Ascending aorta (tissue), 2 donors: Measurements from ENCODE around the gene CAMK1D. TPM values are rescaled to one million over a fixed set of nuclear protein-coding genes. Genes with fewer than 3 reads are reported as not detected.
A peak's percentile ranks its signal among the peaks of the same experiment; 100 is the strongest.
"Not testable (repeated sequence)": the region's sequence is repeated elsewhere in the genome, so short reads cannot be mapped to it uniquely, and the experiment has no call there.

ENCODE experiments used
- DNase-seq, 2 donors: peaks; one replicate each; pipeline ENCODE4 v3.0.0-alpha.2; 2019; ENCODE audit warnings: low spot score in 2 of 2
- H3K27ac ChIP-seq, 2 donors: fragments of 200-600 bp; sonication (generic); one replicate each; pipeline ENCODE4 v1.5.1; 2016 to 2017; ENCODE audit warnings: mild to moderate bottlenecking in 1 of 2
- H3K27me3 ChIP-seq: fragments of 200-600 bp; sonication (generic); one replicate; pipeline ENCODE4 v1.5.1; 2017
- H3K36me3 ChIP-seq, 2 donors: fragments of 200-600 bp; sonication (generic); one replicate each; pipeline ENCODE4 v1.5.1; 2016
- H3K4me1 ChIP-seq, 2 donors: fragments of 200-600 bp; sonication (generic); one replicate each; pipeline ENCODE4 v1.5.1; 2016 to 2017; ENCODE audit warnings: mild to moderate bottlenecking in 1 of 2
- H3K4me3 ChIP-seq, 2 donors: fragments of 200-600 bp; sonication (generic); one replicate each; pipeline ENCODE4 v1.5.1; 2016 to 2017; ENCODE audit warnings: mild to moderate bottlenecking in 1 of 2
- H3K9me3 ChIP-seq, 2 donors: fragments of 200-600 bp; sonication (generic); one replicate each; pipeline ENCODE4 v1.5.1; 2016
- intact Hi-C: fragments of 100-400 bp; cut with DNase I; formaldehyde crosslinking; loops from one replicate; pipeline ENCODE4 v1.15.1; 2023
- total RNA-seq: library from RNA; depleted of rRNA; stranded (reverse); fragments of >200 nt; gene quantifications from one replicate; pipeline ENCODE4 v1.1.0, GENCODE V29; 2016
- TF ChIP-seq, protein P1 (sequence below), 3 experiments: fragments of 200-600 bp in 2 of 3; fragments of 450-650 bp in 1 of 3; sonication (generic) in 2 of 3; IDR thresholded peaks; one replicate each; pipeline ENCODE4 v1.5.1; 2016 to 2019; ENCODE audit warnings: antibody characterized with exemption in 3 of 3, mild to moderate bottlenecking in 1 of 3, moderate library complexity in 1 of 3

CAMK1D gene
- total RNA-seq, 1 donor from 2014 or later, result 4.2 TPM

DNA sequence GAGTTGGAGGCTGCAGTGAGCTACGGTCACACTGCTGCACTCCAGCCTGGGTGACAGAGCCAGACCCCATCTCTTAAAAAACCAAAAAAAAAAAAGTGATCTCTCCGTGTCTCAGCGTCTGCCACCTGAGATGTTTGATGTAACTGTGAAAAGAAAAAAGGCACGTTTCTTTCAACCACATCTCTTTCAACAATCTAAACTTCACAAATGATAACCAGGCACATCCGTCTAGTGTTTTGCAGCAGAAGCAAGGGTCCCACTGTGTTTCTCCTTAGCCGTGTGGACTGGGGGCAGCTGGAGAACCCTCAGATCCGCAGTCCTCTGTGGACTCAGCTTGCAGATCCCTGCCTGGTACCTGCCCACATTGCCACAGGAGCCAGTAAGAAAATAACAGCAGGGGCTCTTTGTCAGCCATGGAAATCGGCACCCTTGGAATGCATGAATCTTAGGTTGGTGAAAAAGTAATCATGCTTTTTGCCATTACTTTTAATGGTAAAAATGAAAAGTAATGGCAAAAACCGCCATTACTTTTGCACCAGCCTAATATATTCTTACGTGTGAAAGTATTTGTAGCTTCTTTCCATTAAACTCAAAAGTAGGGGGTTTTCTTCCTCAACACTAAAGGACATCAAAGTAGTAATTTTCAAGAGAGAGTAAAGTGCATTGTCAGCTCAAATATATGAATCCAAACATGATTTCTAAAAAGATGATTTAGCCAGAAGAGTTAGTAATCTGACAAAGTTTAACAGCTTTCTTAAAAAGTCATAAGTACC is 375.6 kb downstream of the CAMK1D start:
- Histone ChIP-seq H3K27ac (no peak overlapping the region), H3K9me3 (no peaks in the 10 kb centered on the region), H3K4me3 (no peak overlapping the region), H3K27me3 (no peaks in the 10 kb centered on the region), H3K36me3 (no peaks in the 10 kb centered on the region), H3K4me1 (peaks cover 9 to 13% of the 10 kb centered on the region in 2 donors)
- TF ChIP-seq, protein P1, sequence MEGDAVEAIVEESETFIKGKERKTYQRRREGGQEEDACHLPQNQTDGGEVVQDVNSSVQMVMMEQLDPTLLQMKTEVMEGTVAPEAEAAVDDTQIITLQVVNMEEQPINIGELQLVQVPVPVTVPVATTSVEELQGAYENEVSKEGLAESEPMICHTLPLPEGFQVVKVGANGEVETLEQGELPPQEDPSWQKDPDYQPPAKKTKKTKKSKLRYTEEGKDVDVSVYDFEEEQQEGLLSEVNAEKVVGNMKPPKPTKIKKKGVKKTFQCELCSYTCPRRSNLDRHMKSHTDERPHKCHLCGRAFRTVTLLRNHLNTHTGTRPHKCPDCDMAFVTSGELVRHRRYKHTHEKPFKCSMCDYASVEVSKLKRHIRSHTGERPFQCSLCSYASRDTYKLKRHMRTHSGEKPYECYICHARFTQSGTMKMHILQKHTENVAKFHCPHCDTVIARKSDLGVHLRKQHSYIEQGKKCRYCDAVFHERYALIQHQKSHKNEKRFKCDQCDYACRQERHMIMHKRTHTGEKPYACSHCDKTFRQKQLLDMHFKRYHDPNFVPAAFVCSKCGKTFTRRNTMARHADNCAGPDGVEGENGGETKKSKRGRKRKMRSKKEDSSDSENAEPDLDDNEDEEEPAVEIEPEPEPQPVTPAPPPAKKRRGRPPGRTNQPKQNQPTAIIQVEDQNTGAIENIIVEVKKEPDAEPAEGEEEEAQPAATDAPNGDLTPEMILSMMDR (IDR thresholded peaks at IDR 0.05), result no peak
- intact Hi-C loops, result loop anchor here (5.0 kb wide), 3 partner anchors 177 to 333 kb away; partner anchors contain the start of gene CCDC3
- DNase-seq, result no peak

DNA sequence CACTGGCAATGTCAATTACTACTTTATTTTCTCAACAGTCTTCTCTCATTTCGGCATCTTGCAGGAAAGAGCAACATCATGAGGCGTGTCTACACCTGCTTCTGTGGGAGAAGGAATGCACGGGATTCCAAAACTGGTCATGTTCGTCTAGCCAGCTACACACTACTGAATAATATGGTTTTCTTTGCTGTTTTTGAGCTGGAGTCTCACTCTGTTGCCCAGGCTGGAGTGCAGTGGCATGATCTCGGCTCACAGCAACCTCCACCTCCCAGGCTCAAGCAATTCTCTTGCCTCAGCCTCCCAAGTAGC is 376.2 kb downstream of the CAMK1D start:
- DNase-seq, H3K27ac ChIP-seq, H3K9me3 ChIP-seq, H3K36me3 ChIP-seq, H3K27me3 ChIP-seq, intact Hi-C loops, H3K4me3 ChIP-seq: not testable (repeated sequence)
- H3K4me1 ChIP-seq, result peaks cover 7 to 11% of the 10 kb centered on the region in 2 donors

DNA sequence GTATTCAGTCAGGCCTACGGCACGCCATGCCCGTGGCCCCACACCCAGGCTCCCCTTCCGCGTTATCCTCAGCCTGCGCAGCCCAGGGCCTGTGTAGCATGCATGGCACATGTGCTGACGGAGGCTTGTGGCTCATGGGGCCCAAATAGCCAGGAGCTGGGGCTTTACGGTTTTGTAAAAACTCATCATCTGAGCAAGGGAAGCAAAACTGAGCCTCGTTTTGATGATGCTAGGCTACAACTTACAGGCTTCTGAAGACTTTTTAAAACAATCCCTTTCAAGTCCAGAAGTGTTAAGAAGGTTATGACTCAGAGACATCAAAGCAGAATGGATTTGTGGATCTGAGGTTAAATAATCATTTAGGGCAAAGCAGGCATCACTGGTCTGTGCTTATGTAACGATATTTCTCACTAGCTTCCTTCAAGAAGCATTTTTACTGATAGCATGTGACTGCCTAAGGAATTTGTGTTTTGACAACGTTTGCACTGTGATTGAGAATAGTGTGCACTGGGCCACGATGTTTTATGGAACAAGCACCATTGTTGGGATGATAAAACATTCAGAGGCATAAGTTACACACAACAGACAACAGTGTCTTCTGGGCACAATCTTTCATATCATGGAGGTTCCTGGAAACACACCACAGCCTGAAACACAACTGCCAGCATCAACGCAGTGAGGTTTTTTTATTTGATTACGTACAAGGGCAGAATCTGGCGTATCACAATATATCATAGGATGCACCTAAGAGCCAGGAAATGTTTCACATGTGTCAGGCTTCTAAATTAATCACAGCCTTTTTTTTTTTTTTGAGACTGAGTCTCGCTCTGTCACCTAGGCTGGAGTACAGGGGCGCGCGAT is 377.9 kb downstream of the CAMK1D start:
- no peaks in the 10 kb centered on the region for H3K4me1 ChIP-seq
- no peaks in the 10 kb centered on the region for H3K36me3 ChIP-seq
- TF ChIP-seq, protein P1 (IDR thresholded peaks at IDR 0.05), result no peak
- no peaks in the 10 kb centered on the region for H3K27me3 ChIP-seq
- H3K27ac ChIP-seq, result no peak overlapping the region
- intact Hi-C loops, result no loop called here
- no peak overlapping the region for H3K4me3 ChIP-seq
- H3K9me3 ChIP-seq, result no peaks in the 10 kb centered on the region
- DNase-seq, result no peak

DNA sequence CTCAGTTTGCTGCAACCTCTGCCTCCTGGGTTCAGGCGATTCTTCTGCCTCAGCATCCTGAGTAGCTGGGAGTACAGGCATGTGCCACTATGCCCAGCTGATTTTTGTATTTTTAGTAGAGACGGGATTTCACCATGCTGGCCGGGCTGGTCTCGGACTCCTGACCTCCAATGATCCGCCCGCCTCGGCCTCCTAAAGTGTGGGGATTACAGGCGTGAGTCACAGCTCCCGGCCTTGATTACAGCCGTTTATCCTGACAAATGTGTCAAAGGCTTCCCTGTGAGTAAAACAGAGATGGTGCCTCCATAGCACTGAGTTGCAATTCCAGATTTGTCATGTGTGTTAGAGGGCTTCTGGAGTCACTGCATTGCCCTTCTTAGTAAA is 378.5 kb downstream of the CAMK1D start:
- intact Hi-C loops, result no loop called here
- no peak for DNase-seq
- Histone ChIP-seq H3K27ac (no peak overlapping the region), H3K4me1 (no peaks in the 10 kb centered on the region), H3K4me3 (no peak overlapping the region), H3K9me3 (no peaks in the 10 kb centered on the region), H3K27me3 (no peaks in the 10 kb centered on the region), H3K36me3 (no peaks in the 10 kb centered on the region)
- TF ChIP-seq, protein P1 (IDR thresholded peaks at IDR 0.05), result no peak

DNA sequence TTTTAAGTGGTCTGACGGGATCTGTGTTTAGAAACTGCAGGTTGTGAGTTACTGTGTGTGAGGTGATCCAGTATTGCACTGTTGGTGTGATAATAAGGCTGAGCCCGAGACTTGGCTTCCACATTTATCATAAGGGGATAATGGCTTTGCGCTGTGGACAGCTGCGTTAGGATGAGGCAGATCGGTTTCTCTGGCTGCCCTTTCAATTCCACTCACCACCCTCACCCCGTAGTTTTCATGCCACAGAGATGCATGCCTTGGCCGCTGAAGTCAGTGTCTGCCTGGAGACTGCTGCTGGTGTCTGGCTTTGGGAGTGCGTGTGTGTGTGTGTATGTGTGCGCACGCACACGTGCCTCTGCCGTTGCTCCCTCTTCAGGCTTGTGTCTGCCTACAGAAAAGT is 379.1 kb downstream of the CAMK1D start:
- Histone ChIP-seq H3K27ac (no peak overlapping the region), H3K4me1 (no peaks in the 10 kb centered on the region), H3K4me3 (no peak overlapping the region), H3K36me3 (no peaks in the 10 kb centered on the region), H3K9me3 (no peaks in the 10 kb centered on the region), H3K27me3 (no peaks in the 10 kb centered on the region)
- TF ChIP-seq, protein P1 (IDR thresholded peaks at IDR 0.05), result no peak
- no peak for DNase-seq
- intact Hi-C loops, result no loop called here

DNA sequence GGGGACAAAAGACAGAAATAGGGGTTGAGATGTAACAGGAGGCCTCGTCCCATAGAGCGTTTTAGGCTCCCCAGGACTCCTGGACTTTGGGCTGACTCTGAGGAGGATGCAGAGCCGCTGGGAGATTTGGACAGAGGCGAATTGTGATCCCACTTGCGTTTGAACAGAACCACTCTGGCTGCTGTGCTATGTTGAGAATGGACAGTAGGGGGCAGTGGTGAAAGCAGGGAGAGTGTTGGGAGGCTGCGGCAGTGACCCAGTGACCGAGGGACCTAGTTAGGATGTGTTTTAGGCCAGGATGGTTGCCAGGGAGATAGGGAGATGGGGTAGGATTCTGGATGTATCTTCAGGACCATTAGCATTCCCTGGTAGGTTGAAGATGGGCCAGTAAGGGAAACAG is 380.5 kb downstream of the CAMK1D start:
- Histone ChIP-seq H3K27ac (no peak overlapping the region), H3K27me3 (no peaks in the 10 kb centered on the region), H3K9me3 (no peaks in the 10 kb centered on the region), H3K4me1 (no peaks in the 10 kb centered on the region), H3K36me3 (no peaks in the 10 kb centered on the region), H3K4me3 (no peak overlapping the region)
- intact Hi-C loops, result no loop called here
- DNase-seq, result no peak
- TF ChIP-seq, protein P1 (IDR thresholded peaks at IDR 0.05), result peak in 1 of 3 experiments; percentile 18
